Measurements from ENCODE around the gene LIN52.
A peak's percentile ranks its signal among the peaks of the same experiment; 100 is the strongest.

The LIN52 gene

DNA sequence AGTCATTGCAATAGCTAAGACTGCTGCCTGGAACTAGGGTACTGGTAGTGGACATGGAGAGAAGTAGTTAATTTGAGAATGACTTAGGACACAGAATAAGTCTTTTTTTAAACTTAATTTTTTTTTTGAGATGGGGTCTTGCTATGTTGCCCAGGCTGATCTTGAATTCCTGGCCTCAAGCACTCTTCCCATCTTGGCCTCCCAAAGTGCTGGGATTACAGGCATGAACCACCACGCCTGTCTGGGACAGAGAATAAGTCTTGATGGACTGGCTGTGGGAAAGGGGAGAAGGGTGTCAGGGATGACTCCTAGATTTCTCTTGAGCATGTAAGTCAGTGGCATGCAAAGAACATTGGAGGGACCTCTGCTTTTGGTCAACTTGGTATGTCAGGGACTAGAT lies 42.9 kb downstream of the LIN52 start:
- TF ChIP-seq, protein P1, sequence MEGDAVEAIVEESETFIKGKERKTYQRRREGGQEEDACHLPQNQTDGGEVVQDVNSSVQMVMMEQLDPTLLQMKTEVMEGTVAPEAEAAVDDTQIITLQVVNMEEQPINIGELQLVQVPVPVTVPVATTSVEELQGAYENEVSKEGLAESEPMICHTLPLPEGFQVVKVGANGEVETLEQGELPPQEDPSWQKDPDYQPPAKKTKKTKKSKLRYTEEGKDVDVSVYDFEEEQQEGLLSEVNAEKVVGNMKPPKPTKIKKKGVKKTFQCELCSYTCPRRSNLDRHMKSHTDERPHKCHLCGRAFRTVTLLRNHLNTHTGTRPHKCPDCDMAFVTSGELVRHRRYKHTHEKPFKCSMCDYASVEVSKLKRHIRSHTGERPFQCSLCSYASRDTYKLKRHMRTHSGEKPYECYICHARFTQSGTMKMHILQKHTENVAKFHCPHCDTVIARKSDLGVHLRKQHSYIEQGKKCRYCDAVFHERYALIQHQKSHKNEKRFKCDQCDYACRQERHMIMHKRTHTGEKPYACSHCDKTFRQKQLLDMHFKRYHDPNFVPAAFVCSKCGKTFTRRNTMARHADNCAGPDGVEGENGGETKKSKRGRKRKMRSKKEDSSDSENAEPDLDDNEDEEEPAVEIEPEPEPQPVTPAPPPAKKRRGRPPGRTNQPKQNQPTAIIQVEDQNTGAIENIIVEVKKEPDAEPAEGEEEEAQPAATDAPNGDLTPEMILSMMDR (IDR thresholded peaks at IDR 0.05; ENCODE audit: low read depth, low read length) = no peak
- no peak for TF ChIP-seq EZH2phosphoT487 (IDR thresholded peaks at IDR 0.05; ENCODE audit: low read depth)
- no peaks in the 10 kb centered on the region for H3K36me3 ChIP-seq (replicated peaks; ENCODE audit: low read depth, low read length)
- H3K9ac ChIP-seq (ENCODE audit: low read length) = no peak overlapping the region
- no peak overlapping the region for H3K27ac ChIP-seq (ENCODE audit: low read length)
- no peak overlapping the region for H3K4me2 ChIP-seq (ENCODE audit: low read length)
- no peaks in the 10 kb centered on the region for H3K9me3 ChIP-seq (ENCODE audit: insufficient read depth, low read length)
- no peak overlapping the region for H3K4me3 ChIP-seq (ENCODE audit: low read length)
- H3K4me1 ChIP-seq (ENCODE audit: low read length) = no peaks in the 10 kb centered on the region
- H3K27me3 ChIP-seq (ENCODE audit: low read depth, low read length) = no peaks in the 10 kb centered on the region
- H4K20me1 ChIP-seq (ENCODE audit: insufficient read depth, low read length) = no peaks in the 10 kb centered on the region
- no peak overlapping the region for H2AFZ ChIP-seq (ENCODE audit: low read depth, low read length)
- H3K79me2 ChIP-seq (ENCODE audit: low read length) = no peaks in the 10 kb centered on the region

GRCh38 chr14:74133833-74134481 lies 49.2 kb downstream of the LIN52 start:
- Histone ChIP-seq H3K27ac (ENCODE audit: low read length) (no peak overlapping the region), H3K4me2 (ENCODE audit: low read length) (peak overlapping the region; percentile 24), H3K79me2 (ENCODE audit: low read length) (no peaks in the 10 kb centered on the region), H4K20me1 (ENCODE audit: insufficient read depth, low read length) (no peaks in the 10 kb centered on the region), H3K4me1 (ENCODE audit: low read length) (peaks cover 17% of the 10 kb centered on the region), H3K4me3 (ENCODE audit: low read length) (no peak overlapping the region), H3K9ac (ENCODE audit: low read length) (no peak overlapping the region), H2AFZ (ENCODE audit: low read depth, low read length) (no peak overlapping the region), H3K36me3 (replicated peaks; ENCODE audit: low read depth, low read length) (no peaks in the 10 kb centered on the region), H3K9me3 (ENCODE audit: insufficient read depth, low read length) (no peaks in the 10 kb centered on the region), H3K27me3 (ENCODE audit: low read depth, low read length) (no peaks in the 10 kb centered on the region)
- no peak for TF ChIP-seq EZH2phosphoT487 (IDR thresholded peaks at IDR 0.05; ENCODE audit: low read depth)
- TF ChIP-seq, protein P1 (IDR thresholded peaks at IDR 0.05; ENCODE audit: low read depth, low read length) = no peak

GRCh38 chr14:74134484-74134883 lies 49.7 kb downstream of the LIN52 start:
- TF ChIP-seq, protein P1 (IDR thresholded peaks at IDR 0.05; ENCODE audit: low read depth, low read length) = no peak
- no peak for TF ChIP-seq EZH2phosphoT487 (IDR thresholded peaks at IDR 0.05; ENCODE audit: low read depth)
- H3K4me3 ChIP-seq (ENCODE audit: low read length) = peak overlapping the region; percentile 11; the same call in 1 of the 2 replicates
- peaks cover 17% of the 10 kb centered on the region for H3K4me1 ChIP-seq (ENCODE audit: low read length)
- no peak overlapping the region for H3K9ac ChIP-seq (ENCODE audit: low read length)
- H3K27ac ChIP-seq (ENCODE audit: low read length) = no peak overlapping the region
- H3K27me3 ChIP-seq (ENCODE audit: low read depth, low read length) = no peaks in the 10 kb centered on the region
- H3K4me2 ChIP-seq (ENCODE audit: low read length) = peak overlapping the region; percentile 24
- H4K20me1 ChIP-seq (ENCODE audit: insufficient read depth, low read length) = no peaks in the 10 kb centered on the region
- no peaks in the 10 kb centered on the region for H3K9me3 ChIP-seq (ENCODE audit: insufficient read depth, low read length)
- no peaks in the 10 kb centered on the region for H3K79me2 ChIP-seq (ENCODE audit: low read length)
- H2AFZ ChIP-seq (ENCODE audit: low read depth, low read length) = no peak overlapping the region
- no peaks in the 10 kb centered on the region for H3K36me3 ChIP-seq (replicated peaks; ENCODE audit: low read depth, low read length)

DNA sequence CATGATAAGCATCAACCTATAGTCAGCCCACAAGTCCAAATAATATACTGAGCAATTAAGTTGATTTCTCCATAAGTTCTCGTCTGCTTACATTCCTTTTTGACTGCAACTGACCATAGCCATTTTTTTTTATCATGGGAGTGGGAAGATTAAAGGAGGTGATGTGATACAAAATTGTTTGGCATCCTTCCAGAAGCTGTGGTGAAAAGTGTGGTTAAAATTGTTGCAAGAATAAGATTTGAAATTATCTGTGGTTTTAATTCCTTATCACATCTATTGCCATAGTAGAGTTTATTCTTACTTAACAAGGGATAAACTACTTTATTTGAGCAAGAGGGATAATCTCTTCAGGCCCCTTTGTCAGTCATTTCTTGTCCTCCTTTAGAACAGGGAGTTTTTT lies 50.7 kb downstream of the LIN52 start:
- H4K20me1 ChIP-seq (ENCODE audit: insufficient read depth, low read length) = no peaks in the 10 kb centered on the region
- H3K27me3 ChIP-seq (ENCODE audit: low read depth, low read length) = no peaks in the 10 kb centered on the region
- no peak for TF ChIP-seq EZH2phosphoT487 (IDR thresholded peaks at IDR 0.05; ENCODE audit: low read depth)
- TF ChIP-seq, protein P1 (IDR thresholded peaks at IDR 0.05; ENCODE audit: low read depth, low read length) = no peak
- H2AFZ ChIP-seq (ENCODE audit: low read depth, low read length) = no peak overlapping the region
- H3K79me2 ChIP-seq (ENCODE audit: low read length) = no peaks in the 10 kb centered on the region
- no peak overlapping the region for H3K4me3 ChIP-seq (ENCODE audit: low read length)
- no peaks in the 10 kb centered on the region for H3K9me3 ChIP-seq (ENCODE audit: insufficient read depth, low read length)
- H3K4me1 ChIP-seq (ENCODE audit: low read length) = peaks cover 22% of the 10 kb centered on the region
- H3K27ac ChIP-seq (ENCODE audit: low read length) = no peak overlapping the region
- H3K9ac ChIP-seq (ENCODE audit: low read length) = no peak overlapping the region
- H3K36me3 ChIP-seq (replicated peaks; ENCODE audit: low read depth, low read length) = no peaks in the 10 kb centered on the region
- no peak overlapping the region for H3K4me2 ChIP-seq (ENCODE audit: low read length)

Measured in OCI-LY3 (cell line).